B cell (primary cell): ENCODE data around the gene RCSD1.

Experiments used
- EZH2 ChIP-seq: IDR thresholded peaks from 2 replicates; pipeline ENCODE4 v1.6.1; 2012; ENCODE audit warnings: borderline replicate concordance, low read depth, mild to moderate bottlenecking, moderate library complexity, low read length; ENCODE audit not compliant: insufficient read depth, poor library complexity, severe bottlenecking
- TF ChIP-seq, protein P1 (sequence below): fragments of 200-600 bp; IDR thresholded peaks from one replicate; pipeline ENCODE4 v1.8.0; 2022; ENCODE audit warnings: antibody characterized with exemption, mild to moderate bottlenecking

- TF ChIP-seq, protein P1, sequence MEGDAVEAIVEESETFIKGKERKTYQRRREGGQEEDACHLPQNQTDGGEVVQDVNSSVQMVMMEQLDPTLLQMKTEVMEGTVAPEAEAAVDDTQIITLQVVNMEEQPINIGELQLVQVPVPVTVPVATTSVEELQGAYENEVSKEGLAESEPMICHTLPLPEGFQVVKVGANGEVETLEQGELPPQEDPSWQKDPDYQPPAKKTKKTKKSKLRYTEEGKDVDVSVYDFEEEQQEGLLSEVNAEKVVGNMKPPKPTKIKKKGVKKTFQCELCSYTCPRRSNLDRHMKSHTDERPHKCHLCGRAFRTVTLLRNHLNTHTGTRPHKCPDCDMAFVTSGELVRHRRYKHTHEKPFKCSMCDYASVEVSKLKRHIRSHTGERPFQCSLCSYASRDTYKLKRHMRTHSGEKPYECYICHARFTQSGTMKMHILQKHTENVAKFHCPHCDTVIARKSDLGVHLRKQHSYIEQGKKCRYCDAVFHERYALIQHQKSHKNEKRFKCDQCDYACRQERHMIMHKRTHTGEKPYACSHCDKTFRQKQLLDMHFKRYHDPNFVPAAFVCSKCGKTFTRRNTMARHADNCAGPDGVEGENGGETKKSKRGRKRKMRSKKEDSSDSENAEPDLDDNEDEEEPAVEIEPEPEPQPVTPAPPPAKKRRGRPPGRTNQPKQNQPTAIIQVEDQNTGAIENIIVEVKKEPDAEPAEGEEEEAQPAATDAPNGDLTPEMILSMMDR: no peak
- no peak for TF ChIP-seq EZH2
These were observed 36.2 kb upstream of the RCSD1 start for GRCh38 chr1:167593860-167594259.
